Measurements from ENCODE around the gene GRHL1.

GRHL1 gene

GRCh38 chr2:10004401-10004800 is 52.9 kb downstream of the GRHL1 start:
- in situ Hi-C loops (cut with HindIII; ENCODE audit: low pct_ligation_motif_present, low sequenced_read_pairs), result no loop called here
- TF ChIP-seq, protein P1, sequence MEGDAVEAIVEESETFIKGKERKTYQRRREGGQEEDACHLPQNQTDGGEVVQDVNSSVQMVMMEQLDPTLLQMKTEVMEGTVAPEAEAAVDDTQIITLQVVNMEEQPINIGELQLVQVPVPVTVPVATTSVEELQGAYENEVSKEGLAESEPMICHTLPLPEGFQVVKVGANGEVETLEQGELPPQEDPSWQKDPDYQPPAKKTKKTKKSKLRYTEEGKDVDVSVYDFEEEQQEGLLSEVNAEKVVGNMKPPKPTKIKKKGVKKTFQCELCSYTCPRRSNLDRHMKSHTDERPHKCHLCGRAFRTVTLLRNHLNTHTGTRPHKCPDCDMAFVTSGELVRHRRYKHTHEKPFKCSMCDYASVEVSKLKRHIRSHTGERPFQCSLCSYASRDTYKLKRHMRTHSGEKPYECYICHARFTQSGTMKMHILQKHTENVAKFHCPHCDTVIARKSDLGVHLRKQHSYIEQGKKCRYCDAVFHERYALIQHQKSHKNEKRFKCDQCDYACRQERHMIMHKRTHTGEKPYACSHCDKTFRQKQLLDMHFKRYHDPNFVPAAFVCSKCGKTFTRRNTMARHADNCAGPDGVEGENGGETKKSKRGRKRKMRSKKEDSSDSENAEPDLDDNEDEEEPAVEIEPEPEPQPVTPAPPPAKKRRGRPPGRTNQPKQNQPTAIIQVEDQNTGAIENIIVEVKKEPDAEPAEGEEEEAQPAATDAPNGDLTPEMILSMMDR (IDR thresholded peaks at IDR 0.05; ENCODE audit: low read depth, low read length, missing control alignments), result no peak
- DNase-seq, result no peak
- no peaks in the 10 kb centered on the region for H3K36me3 ChIP-seq (replicated peaks)
- no peaks in the 10 kb centered on the region for H3K27me3 ChIP-seq (replicated peaks)
- no peak overlapping the region for H3K27ac ChIP-seq
- H3K4me3 ChIP-seq (ENCODE audit: low read depth, low read length), result no peak overlapping the region

GRCh38 chr2:10004836-10005235 is 53.3 kb downstream of the GRHL1 start:
- in situ Hi-C loops (cut with HindIII; ENCODE audit: low pct_ligation_motif_present, low sequenced_read_pairs), result no loop called here
- Histone ChIP-seq H3K4me3 (ENCODE audit: low read depth, low read length) (no peak overlapping the region), H3K27me3 (replicated peaks) (no peaks in the 10 kb centered on the region), H3K27ac (no peak overlapping the region), H3K36me3 (replicated peaks) (no peaks in the 10 kb centered on the region)
- DNase-seq, result no peak
- TF ChIP-seq, protein P1 (IDR thresholded peaks at IDR 0.05; ENCODE audit: low read depth, low read length, missing control alignments), result no peak

DNA sequence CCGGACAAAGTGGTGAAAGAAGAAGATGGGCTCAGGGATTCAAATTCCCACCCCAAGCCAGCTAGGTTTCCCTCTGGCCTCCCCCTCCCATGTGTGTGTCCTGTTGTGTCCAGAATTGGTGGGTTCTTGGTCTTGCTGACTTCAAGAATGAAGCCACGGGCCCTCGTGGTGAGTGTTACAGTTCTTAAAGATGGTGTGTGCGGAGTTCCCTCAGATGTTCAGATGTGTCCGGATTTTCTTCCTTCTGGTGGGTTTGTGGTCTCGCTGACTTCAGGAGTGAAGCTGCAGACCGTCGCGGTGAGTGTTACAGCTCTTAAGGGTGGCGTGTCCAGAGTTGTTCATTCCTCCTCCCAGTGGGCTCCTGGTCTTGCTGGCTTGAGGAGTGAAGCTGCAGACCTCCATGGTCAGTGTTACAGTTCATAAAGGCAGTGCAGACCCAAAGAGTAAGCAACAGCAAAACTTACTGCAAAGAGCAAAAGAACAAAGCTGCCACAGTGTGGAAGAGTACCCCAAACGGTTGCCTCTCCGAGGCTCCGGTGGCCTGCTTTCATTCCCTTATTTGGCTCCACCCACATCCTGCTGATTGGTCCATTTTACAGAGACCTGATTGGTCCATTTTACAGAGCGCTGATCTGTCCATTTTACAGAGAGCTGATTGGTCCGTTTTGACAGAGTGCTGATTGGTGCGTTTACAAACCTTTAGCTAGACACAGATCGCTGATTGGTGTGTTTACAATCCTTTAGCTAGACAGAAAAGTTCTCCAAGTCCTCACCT is 54.2 kb downstream of the GRHL1 start:
- no peaks in the 10 kb centered on the region for H3K36me3 ChIP-seq (replicated peaks)
- in situ Hi-C loops (cut with HindIII; ENCODE audit: low pct_ligation_motif_present, low sequenced_read_pairs), result no loop called here
- no peaks in the 10 kb centered on the region for H3K27me3 ChIP-seq (replicated peaks)
- H3K4me3 ChIP-seq (ENCODE audit: low read depth, low read length), result no peak overlapping the region
- TF ChIP-seq, protein P1 (IDR thresholded peaks at IDR 0.05; ENCODE audit: low read depth, low read length, missing control alignments), result no peak
- no peak overlapping the region for H3K27ac ChIP-seq
- DNase-seq, result no peak

DNA sequence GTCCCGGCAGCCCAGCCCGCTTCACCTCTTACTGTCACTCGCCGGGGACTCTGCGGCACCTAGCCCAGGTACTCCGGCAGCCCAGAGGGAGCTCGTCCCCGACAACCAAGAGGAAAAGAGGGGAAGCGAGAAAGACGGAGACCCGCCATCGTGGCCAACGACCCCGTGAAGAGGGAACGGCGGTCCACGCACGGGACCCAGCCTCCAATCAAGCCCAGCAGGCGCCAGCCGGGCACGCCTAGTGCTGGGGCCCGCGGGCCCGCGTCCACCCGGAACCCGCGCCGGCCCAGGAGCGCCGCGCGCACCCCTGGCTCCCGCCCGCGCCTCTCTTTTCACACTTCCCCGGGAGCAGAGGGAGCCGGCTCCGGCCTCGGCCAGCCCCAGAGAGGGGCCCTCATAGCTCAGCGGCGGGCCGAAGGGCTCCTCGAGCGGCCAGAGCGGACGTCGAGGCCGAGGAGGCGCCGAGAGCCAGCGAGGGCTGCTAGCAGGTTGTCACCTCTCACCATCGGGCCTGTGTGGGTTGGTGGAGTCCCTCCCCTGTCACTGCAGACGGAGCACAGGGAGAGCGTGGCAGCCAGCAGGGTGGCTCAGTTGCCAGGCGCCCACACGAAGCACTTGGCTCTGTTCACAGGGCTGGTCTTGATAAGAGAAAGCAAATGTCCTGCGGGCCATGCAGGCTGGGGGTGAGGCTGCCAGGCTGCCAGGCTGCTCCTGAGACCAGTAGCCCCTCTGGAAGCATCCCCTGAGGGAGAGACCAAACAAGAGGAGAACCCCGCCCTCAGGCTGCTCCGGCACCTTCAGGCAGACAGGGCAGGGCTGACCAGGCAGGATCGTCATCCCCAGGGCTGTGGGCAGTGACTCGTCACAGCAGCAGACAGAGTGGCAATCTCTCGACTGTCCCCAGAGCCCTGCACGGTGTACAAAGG is 55.0 kb downstream of the GRHL1 start:
- TF ChIP-seq, protein P1 (IDR thresholded peaks at IDR 0.05; ENCODE audit: low read depth, low read length, missing control alignments), result no peak
- H3K4me3 ChIP-seq (ENCODE audit: low read depth, low read length), result no peak overlapping the region
- no peaks in the 10 kb centered on the region for H3K27me3 ChIP-seq (replicated peaks)
- H3K27ac ChIP-seq, result no peak overlapping the region
- H3K36me3 ChIP-seq (replicated peaks), result no peaks in the 10 kb centered on the region
- DNase-seq, result no peak
- in situ Hi-C loops (cut with HindIII; ENCODE audit: low pct_ligation_motif_present, low sequenced_read_pairs), result no loop called here

DNA sequence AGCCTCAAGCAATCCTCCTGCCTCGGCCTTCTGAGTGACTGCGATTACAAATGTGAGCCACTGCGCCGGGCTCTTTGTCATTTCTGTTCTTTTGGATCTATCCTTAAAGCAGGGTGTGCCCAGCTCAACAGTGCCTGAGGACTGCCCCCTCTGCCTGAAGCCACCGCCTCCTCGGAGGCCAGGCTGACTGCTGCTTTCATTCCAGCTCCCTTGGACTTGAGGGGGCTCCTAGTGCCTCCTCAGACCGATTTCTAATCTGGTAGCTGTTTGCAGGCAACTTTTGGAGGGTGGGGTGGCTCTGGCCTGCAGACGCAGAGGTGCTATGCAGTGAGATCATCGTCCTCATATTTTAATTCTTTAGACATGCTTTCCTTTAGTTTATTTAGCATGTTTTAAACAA is 55.9 kb downstream of the GRHL1 start:
- Histone ChIP-seq H3K27me3 (replicated peaks) (no peaks in the 10 kb centered on the region), H3K27ac (no peak overlapping the region), H3K4me3 (ENCODE audit: low read depth, low read length) (no peak overlapping the region), H3K36me3 (replicated peaks) (no peaks in the 10 kb centered on the region)
- TF ChIP-seq, protein P1 (IDR thresholded peaks at IDR 0.05; ENCODE audit: low read depth, low read length, missing control alignments), result no peak
- in situ Hi-C loops (cut with HindIII; ENCODE audit: low pct_ligation_motif_present, low sequenced_read_pairs), result no loop called here
- no peak for DNase-seq

Data from brain microvascular endothelial cell (primary cell).